ENCODE measurements around the gene ENOPH1.

Gene ENOPH1

DNA sequence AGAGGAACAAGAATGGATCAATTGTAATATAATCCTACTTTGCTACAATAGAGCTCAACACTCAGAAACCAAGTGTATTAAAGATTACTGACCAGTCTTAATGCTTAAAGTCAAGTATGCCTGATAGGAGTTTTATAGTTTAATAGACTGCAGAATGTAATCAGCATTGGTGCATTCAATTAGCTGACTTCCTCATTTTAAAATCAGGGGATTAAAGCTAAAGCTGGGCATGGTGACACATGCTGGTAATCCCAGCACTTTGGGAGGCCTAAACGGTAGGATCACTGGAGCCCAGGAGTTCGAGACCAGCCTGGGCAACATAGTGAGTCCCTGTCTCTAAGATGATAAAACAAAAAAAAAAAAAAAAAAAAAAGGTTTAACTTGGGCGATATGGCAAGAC lies 10.9 kb upstream of the ENOPH1 start:
- Histone ChIP-seq H3K9ac (ENCODE audit: low read length) (no peak overlapping the region), H2BK5ac (ENCODE audit: low read depth, low read length, poor library complexity) (no peak overlapping the region), H3K14ac (ENCODE audit: low read length) (no peak overlapping the region), H3K4ac (ENCODE audit: low read depth, low read length) (no peak overlapping the region), H4K91ac (ENCODE audit: low read depth, low read length) (no peak overlapping the region), H3K23ac (ENCODE audit: low read length) (no peak overlapping the region), H3K4me1 (ENCODE audit: control insufficient read depth in 1 of 2, insufficient read depth in 2 of 2, low read length in 2 of 2) (no peaks in the 10 kb centered on the region), H3K36me3 (ENCODE audit: control insufficient read depth in 1 of 2, insufficient read depth in 2 of 2, low read length in 2 of 2) (peaks cover 0 to 4% of the 10 kb centered on the region in 2 experiments), H3K79me2 (ENCODE audit: control insufficient read depth, insufficient read depth, low read length, poor library complexity) (no peaks in the 10 kb centered on the region), H3K18ac (ENCODE audit: low read length) (no peak overlapping the region), H3K4me2 (ENCODE audit: low read length) (no peak overlapping the region), H4K12ac (ENCODE audit: low read depth, low read length) (no peak overlapping the region), H3K79me1 (ENCODE audit: low read length) (no peaks in the 10 kb centered on the region), H4K8ac (ENCODE audit: low read depth, low read length) (no peak overlapping the region), H3K27ac (ENCODE audit: low read depth, low read length) (no peak overlapping the region), H2BK120ac (ENCODE audit: insufficient read depth, low read length, poor library complexity) (no peak overlapping the region), H2AFZ (ENCODE audit: insufficient read depth, low read length, poor library complexity) (no peak overlapping the region), H3K4me3 (ENCODE audit: low read depth, low read length) (no peak overlapping the region), H3K9me3 (ENCODE audit: insufficient read depth, low read depth, low read length) (peaks cover 3% of the 10 kb centered on the region), H2AK5ac (ENCODE audit: low read length) (no peak overlapping the region), H3K27me3 (ENCODE audit: insufficient read depth, low read length) (no peaks in the 10 kb centered on the region), H2BK12ac (ENCODE audit: low read length) (no peak overlapping the region)
- DNase-seq = no peak
- no CpG with 5 or more reads among the region's 3 CpGs for WGBS (ENCODE audit: extremely low coverage, insufficient coverage, insufficient read length)

DNA sequence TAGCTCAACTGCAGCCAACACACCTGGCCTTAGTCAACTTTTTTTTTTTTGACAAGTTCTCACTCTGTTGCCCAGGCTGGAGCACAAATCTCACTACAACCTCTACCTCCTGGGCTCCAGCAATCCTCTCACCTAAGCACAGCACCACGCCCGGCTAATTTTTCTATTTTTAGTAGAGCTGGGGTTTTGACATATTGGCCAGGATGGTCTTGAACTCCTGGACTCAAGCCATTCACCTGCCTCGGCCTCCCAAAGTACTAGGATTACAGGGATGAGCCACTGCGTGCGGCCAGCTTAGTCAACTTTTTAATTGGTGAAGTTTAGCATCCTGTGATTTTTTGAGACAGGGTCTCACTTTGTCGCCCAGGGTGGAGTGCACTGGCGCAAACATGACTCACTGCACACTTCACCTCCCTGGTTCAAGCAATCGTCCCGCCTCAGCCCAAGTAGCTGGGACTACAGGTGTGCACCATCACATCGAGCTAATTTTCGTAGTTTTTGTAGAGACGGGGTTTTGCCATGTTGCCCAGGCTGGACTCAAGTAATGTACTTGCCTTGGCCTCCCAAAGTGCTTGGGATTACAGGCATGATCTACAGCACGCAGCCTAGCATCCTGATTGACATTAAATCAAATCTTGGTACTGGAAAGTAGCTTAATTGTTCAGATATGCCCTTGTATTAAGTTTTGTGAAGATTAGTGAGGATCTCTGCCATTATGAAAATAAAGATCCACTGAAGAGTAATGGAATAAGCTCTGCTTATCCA lies 8.4 kb upstream of the ENOPH1 start:
- H3K27me3 ChIP-seq (ENCODE audit: insufficient read depth, low read length) = no peaks in the 10 kb centered on the region

DNA sequence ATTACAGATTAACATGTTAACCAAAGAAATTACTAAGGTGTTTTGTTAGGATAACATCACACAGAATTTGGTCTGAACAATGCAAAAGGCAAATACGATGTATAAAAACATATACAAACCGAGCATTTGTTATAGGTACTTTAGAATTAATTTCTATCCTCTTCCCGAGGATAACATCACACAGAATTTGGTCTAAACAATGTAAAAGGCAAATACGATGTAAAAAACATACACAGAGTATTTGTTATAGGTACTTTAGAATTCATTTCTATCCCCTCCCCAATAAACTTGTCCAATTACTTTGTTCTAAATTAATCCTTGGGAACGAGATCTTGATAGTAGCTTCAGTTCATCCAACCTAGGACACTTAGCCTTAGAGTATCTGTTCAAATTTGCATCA lies 7.8 kb upstream of the ENOPH1 start:
- Histone ChIP-seq H3K18ac (ENCODE audit: low read length) (no peak overlapping the region), H3K4me2 (ENCODE audit: low read length) (no peak overlapping the region), H3K4me3 (ENCODE audit: low read depth, low read length) (no peak overlapping the region), H3K27me3 (ENCODE audit: insufficient read depth, low read length) (no peaks in the 10 kb centered on the region), H3K27ac (ENCODE audit: low read depth, low read length) (no peak overlapping the region), H2AK5ac (ENCODE audit: low read length) (no peak overlapping the region), H3K4me1 (ENCODE audit: control insufficient read depth in 1 of 2, insufficient read depth in 2 of 2, low read length in 2 of 2) (peaks cover 0 to 3% of the 10 kb centered on the region in 2 experiments), H3K4ac (ENCODE audit: low read depth, low read length) (no peak overlapping the region), H4K12ac (ENCODE audit: low read depth, low read length) (no peak overlapping the region), H2BK120ac (ENCODE audit: insufficient read depth, low read length, poor library complexity) (no peak overlapping the region), H3K23ac (ENCODE audit: low read length) (no peak overlapping the region), H4K91ac (ENCODE audit: low read depth, low read length) (no peak overlapping the region), H3K79me2 (ENCODE audit: control insufficient read depth, insufficient read depth, low read length, poor library complexity) (peaks cover 3% of the 10 kb centered on the region), H3K14ac (ENCODE audit: low read length) (no peak overlapping the region), H2AFZ (ENCODE audit: insufficient read depth, low read length, poor library complexity) (no peak overlapping the region), H3K9ac (ENCODE audit: low read length) (no peak overlapping the region), H3K79me1 (ENCODE audit: low read length) (no peaks in the 10 kb centered on the region), H2BK5ac (ENCODE audit: low read depth, low read length, poor library complexity) (no peak overlapping the region), H2BK12ac (ENCODE audit: low read length) (no peak overlapping the region), H4K8ac (ENCODE audit: low read depth, low read length) (no peak overlapping the region), H3K9me3 (ENCODE audit: insufficient read depth, low read depth, low read length) (peaks cover 3% of the 10 kb centered on the region), H3K36me3 (ENCODE audit: control insufficient read depth in 1 of 2, insufficient read depth in 2 of 2, low read length in 2 of 2) (peaks cover 6 to 11% of the 10 kb centered on the region in 2 experiments)
- WGBS (ENCODE audit: extremely low coverage, insufficient coverage, insufficient read length) = no CpG with 5 or more reads among the region's 5 CpGs
- peak in 1 of 2 donors; percentile 29 for DNase-seq

More for the DNA sequence above, 8.4 kb upstream of the ENOPH1 start:
- H2AFZ ChIP-seq (ENCODE audit: insufficient read depth, low read length, poor library complexity) = no peak overlapping the region
- no peak overlapping the region for H3K14ac ChIP-seq (ENCODE audit: low read length)
- no peak overlapping the region for H3K9ac ChIP-seq (ENCODE audit: low read length)
- H2BK120ac ChIP-seq (ENCODE audit: insufficient read depth, low read length, poor library complexity) = no peak overlapping the region
- H3K36me3 ChIP-seq (ENCODE audit: control insufficient read depth in 1 of 2, insufficient read depth in 2 of 2, low read length in 2 of 2) = peaks cover 5 to 10% of the 10 kb centered on the region in 2 experiments
- no peak overlapping the region for H2BK12ac ChIP-seq (ENCODE audit: low read length)
- H4K91ac ChIP-seq (ENCODE audit: low read depth, low read length) = no peak overlapping the region
- no peak overlapping the region for H4K12ac ChIP-seq (ENCODE audit: low read depth, low read length)
- H3K9me3 ChIP-seq (ENCODE audit: insufficient read depth, low read depth, low read length) = peaks cover 3% of the 10 kb centered on the region
- no peak overlapping the region for H3K18ac ChIP-seq (ENCODE audit: low read length)
- WGBS (ENCODE audit: extremely low coverage, insufficient coverage, insufficient read length) = no CpG with 5 or more reads among the region's 13 CpGs
- no peak overlapping the region for H2BK5ac ChIP-seq (ENCODE audit: low read depth, low read length, poor library complexity)
- H2AK5ac ChIP-seq (ENCODE audit: low read length) = no peak overlapping the region
- H3K4me1 ChIP-seq (ENCODE audit: control insufficient read depth in 1 of 2, insufficient read depth in 2 of 2, low read length in 2 of 2) = peaks cover 0 to 2% of the 10 kb centered on the region in 2 experiments
- no peak overlapping the region for H3K4me2 ChIP-seq (ENCODE audit: low read length)
- DNase-seq = peak; percentile 47 to 52
- no peak overlapping the region for H3K4me3 ChIP-seq (ENCODE audit: low read depth, low read length)
- no peak overlapping the region for H3K27ac ChIP-seq (ENCODE audit: low read depth, low read length)
- no peak overlapping the region for H3K23ac ChIP-seq (ENCODE audit: low read length)
- no peaks in the 10 kb centered on the region for H3K79me1 ChIP-seq (ENCODE audit: low read length)
- no peak overlapping the region for H4K8ac ChIP-seq (ENCODE audit: low read depth, low read length)
- peaks cover 2% of the 10 kb centered on the region for H3K79me2 ChIP-seq (ENCODE audit: control insufficient read depth, insufficient read depth, low read length, poor library complexity)
- H3K4ac ChIP-seq (ENCODE audit: low read depth, low read length) = no peak overlapping the region

GRCh38 chr4:82423245-82424054 lies 6.9 kb upstream of the ENOPH1 start:
- Histone ChIP-seq H3K23ac (ENCODE audit: low read length) (no peak overlapping the region), H3K9ac (ENCODE audit: low read length) (no peak overlapping the region), H3K18ac (ENCODE audit: low read length) (no peak overlapping the region), H3K14ac (ENCODE audit: low read length) (no peak overlapping the region), H2BK5ac (ENCODE audit: low read depth, low read length, poor library complexity) (no peak overlapping the region), H2BK12ac (ENCODE audit: low read length) (no peak overlapping the region), H2AFZ (ENCODE audit: insufficient read depth, low read length, poor library complexity) (no peak overlapping the region), H4K91ac (ENCODE audit: low read depth, low read length) (no peak overlapping the region), H3K79me1 (ENCODE audit: low read length) (no peaks in the 10 kb centered on the region), H3K79me2 (ENCODE audit: control insufficient read depth, insufficient read depth, low read length, poor library complexity) (peaks cover 4% of the 10 kb centered on the region), H3K4me1 (ENCODE audit: control insufficient read depth in 1 of 2, insufficient read depth in 2 of 2, low read length in 2 of 2) (peaks cover 0 to 3% of the 10 kb centered on the region in 2 experiments), H3K27me3 (ENCODE audit: insufficient read depth, low read length) (no peaks in the 10 kb centered on the region), H3K4me2 (ENCODE audit: low read length) (no peak overlapping the region), H4K8ac (ENCODE audit: low read depth, low read length) (no peak overlapping the region), H3K27ac (ENCODE audit: low read depth, low read length) (no peak overlapping the region), H2BK120ac (ENCODE audit: insufficient read depth, low read length, poor library complexity) (no peak overlapping the region), H3K9me3 (ENCODE audit: insufficient read depth, low read depth, low read length) (peaks cover 3% of the 10 kb centered on the region), H4K12ac (ENCODE audit: low read depth, low read length) (no peak overlapping the region), H3K36me3 (ENCODE audit: control insufficient read depth in 1 of 2, insufficient read depth in 2 of 2, low read length in 2 of 2) (peaks cover 6 to 11% of the 10 kb centered on the region in 2 experiments), H2AK5ac (ENCODE audit: low read length) (no peak overlapping the region), H3K4ac (ENCODE audit: low read depth, low read length) (no peak overlapping the region), H3K4me3 (ENCODE audit: low read depth, low read length) (no peak overlapping the region)
- 100% methylated on average over 1 of the region's 7 CpGs for WGBS (ENCODE audit: extremely low coverage, insufficient coverage, insufficient read length)
- DNase-seq = peak; percentile 40 to 79

All from trophoblast cell (in vitro differentiated cells and primary cell).